ENCODE results near the gene CD300C. TPM values are rescaled to one million over a fixed set of nuclear protein-coding genes. Genes with fewer than 3 reads are reported as not detected.
"Not testable (repeated sequence)": the region's sequence is repeated elsewhere in the genome, so short reads cannot be mapped to it uniquely, and the experiment has no call there.

The CD300C gene
- total RNA-seq, 1 donor from 2014 or later = not detected

DNA sequence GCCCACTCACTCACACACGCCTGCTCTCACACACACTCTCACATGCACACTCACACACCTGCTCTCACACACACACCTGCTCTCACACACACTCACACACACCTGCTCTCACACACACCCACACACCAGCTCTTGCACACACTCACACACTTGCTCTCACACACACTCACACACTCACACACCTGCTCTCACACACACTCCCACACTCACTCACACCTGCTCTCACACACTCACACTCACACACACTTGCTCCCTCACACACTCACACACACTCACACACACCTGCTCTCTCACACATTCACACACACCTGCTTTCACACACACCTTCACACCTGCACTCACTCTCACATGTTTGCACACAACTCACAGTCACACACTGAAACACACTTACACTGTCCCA, 17.4 kb upstream of the CD300C start:
- no peak for DNase-seq (ENCODE audit: low read depth in 2 of 2)

DNA sequence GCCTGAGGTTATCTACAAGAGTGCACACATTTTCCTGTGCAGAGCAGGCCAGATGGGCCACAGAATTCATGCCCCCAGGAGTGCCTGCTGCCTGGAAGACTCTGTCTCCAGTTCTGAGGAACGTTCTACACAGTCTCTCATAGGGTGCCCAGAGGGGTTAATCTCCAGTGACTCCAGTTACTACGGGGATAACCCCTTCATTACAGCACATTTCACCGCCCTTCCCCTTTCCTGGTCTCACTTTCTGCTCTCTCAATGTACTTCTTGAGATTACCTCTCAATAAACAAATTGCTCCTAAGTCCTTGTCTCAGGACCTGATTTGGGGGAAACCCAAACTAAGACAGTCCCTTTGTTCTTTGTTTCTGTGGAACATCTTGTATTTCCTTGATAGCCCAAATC, 15.7 kb upstream of the CD300C start:
- no peak for DNase-seq (ENCODE audit: low read depth in 2 of 2)

DNA sequence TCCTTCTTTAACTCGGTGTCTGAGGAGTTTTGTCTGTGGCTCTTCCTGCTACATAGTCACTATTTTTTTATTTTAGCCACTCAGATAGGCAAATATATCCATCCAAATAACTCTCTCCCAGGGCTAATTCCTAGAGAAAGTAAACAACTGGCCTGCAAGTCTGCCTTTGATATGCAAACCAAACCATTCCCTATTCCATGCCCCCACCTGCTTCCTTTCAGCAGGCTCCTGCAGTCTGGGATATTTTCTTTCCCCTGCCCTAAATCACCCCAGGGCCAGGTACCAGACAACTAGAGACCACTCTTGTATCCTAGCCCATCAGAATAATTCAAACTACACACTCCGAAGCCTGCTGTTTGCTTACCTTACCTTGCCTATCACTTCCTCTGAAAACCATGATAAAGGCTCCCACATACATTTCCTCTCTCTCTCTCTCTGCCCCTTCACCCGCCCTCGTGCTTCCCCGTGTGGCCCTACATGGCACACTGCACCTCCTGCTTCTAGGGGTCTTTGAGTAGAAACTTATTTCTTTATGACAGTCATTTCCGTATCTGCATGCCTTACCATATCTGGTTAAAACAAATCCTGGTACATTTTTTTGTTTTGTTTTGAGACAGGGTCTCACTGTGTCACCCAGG, 13.1 kb upstream of the CD300C start:
- DNase-seq (ENCODE audit: low read depth in 2 of 2) = no peak

DNA sequence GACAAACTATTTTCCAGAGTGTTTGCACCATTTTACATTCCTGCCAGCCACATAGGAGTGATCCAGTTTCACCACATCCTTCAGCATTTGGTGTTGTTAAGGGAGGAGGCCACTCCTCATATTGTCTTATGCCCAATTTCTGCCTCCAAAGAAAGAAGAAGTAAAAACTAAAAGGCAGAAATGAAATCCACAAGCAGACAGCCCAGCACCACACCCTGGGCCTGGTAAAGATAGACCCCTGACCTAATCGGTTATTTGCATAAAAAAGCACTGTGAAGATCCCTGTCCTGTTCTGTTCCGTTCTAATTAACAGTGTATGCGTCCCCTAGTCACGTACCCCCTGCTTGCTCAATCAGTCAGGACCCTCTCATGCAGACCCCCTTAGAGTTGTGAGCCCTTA, 12.5 kb upstream of the CD300C start:
- not testable (repeated sequence) for DNase-seq (ENCODE audit: low read depth in 2 of 2)

DNA sequence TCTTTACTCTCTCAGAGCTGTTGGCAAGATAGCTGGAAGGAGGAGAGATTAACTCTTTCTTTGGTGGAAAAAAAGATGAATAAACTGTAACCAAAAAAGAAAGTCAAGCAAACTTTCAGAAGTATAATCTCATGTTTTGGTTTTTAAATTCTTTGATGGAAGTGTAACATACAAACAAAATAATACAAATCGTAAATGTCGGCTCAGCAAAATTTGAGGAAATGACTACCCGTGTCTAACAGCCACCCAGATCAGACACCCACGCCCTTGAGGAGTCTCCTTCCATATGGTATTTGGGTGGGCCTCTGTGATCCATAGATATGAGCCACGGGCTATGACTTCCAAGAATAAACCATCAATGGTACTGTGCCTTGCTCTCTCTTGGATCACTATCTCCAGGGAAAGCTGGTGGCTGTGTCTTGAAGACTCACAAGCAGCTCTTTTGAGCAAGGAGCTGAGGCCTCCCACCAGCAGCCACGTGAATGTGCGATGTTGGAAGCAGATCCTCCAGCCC, 9.6 kb upstream of the CD300C start:
- no peak for DNase-seq (ENCODE audit: low read depth in 2 of 2)

DNA sequence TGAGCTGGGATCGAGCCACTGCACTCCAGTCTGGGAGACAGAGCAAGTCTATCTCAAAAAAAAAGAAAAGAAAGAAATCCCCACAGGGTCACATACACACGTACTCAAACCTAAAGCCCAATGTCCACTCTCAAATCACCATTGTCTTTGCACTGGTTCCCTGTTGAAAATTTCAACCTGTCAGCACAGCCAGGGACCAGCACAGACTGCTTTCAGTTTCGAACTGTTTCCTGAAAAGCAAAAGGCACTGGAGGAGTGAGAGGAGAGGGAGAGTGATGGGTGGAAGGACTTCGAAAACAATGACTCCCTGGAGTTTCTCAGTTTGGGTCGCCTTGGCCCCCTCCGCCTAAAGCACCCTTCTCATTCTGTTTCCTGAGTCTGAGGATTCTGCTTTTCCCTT, 9.0 kb upstream of the CD300C start:
- DNase-seq (ENCODE audit: low read depth in 2 of 2) = no peak

DNA sequence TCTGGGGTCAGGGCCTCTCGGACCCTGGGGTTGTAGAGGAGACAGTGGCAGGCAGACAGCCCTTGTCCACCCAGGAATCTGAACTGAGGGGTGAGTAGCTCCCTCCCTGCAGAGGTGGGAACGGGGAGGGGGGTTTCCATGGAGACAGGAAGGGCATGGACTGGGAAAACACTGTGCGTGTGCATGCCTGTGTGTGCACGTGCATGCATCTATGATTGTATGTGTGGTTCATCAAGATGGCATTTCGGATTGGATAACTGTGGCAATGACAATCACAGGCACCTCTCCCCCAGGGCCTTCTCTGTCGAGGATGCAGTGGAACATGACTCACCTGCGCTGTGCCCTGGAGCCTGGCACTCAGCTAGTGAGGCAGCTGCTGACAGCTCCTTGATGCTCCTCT, 6.1 kb upstream of the CD300C start:
- no peak for DNase-seq (ENCODE audit: low read depth in 2 of 2)

DNA sequence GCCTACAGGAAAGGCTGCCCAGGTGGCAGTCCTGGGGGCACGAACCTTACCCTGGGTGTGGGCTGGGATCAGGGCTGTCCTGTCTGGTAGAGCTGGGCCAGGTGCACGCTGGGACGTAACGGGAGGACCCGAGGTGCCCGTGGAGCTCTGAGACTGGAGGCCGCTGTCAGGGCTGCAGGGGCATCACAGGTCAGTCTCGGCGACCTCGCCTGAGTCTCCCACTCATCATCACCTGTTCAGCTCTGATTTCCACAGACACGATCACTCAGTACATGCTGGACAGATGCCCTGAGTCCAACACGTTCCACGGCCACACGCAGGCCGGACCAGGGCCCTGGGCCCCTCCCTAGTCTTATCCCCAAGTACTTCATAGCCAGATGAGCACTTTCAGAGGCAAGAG, 4.7 kb upstream of the CD300C start:
- no peak for DNase-seq (ENCODE audit: low read depth in 2 of 2)

DNA sequence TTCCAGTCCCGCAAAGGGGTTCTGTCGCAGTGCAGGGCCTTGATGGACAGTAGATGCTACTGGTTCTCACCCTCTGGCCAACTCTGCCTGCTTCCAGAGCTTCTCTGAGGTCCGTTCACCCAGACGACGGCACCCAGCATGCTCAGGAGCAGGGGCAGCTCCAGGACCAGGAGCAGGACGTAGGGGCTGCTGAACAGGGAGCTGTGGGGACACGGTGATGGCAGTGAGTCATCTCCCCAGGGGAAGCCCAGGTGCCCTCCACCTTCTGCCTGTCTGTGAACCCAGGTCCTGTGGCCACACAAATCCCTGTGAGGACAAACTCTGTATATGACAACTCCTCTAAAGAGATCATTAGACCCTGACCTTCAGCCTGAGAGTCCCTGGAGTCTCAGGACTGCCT, 3.4 kb upstream of the CD300C start:
- DNase-seq (ENCODE audit: low read depth in 2 of 2) = no peak

DNA sequence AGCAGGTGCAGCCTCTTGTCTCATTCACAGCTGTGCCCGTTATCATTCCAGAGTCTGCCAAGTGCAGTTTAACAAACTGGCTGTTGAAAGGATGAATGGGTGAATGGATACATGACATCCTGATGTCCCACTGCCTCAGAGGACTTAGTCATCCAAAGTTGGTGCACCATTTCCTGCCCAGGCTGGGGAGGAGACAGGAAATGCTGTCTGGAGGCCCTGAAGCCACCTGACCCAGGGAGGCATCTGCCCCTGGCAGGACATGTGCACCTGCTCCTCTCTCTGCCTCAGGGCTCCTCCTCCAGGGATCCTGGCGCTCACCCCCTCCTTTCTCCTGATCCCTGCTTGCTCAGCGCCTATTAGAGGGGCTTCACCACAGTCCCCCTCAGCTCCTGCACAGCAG, 1.8 kb upstream of the CD300C start:
- DNase-seq (ENCODE audit: low read depth in 2 of 2) = no peak

DNA sequence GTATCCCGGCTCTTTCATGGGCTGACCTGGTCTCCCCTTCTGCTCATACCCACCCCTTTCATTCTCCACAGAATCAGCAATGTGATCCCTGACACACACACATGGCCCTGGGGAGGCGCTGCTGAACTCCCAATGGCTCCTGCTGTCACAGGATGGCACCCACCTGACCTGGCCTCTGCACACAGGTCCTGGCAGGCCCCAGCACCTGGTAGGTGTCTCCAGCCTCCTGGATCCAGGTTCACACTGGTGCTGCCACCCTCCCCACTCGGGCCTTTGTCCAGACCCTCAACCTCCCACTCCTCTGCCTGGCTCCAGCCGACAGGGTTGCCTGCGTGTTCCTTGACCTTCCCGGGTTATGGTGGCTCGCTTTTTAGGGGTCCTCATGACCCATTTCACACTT, 1.3 kb upstream of the CD300C start:
- no peak for DNase-seq (ENCODE audit: low read depth in 2 of 2)

DNA sequence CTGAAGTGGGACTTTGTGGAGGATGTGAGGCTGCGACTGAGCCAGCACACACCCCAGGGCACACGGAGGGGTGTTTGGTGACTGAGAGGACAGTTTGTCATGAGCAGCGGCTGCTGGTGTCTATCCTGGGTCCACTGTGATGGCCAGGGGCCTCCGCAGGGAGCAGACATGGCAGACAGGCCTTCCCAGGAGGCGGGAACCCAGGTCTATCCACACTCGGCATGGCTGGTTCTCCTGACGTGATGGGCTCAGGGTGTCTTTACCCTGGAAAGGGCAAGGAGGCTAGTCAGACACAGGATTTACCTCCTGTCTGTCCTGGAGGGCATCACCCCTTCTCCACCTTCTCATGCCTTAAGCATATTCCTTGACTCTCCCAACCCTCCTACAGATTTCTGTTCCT, 671 bp upstream of the CD300C start:
- no peak for DNase-seq (ENCODE audit: low read depth in 2 of 2)

DNA sequence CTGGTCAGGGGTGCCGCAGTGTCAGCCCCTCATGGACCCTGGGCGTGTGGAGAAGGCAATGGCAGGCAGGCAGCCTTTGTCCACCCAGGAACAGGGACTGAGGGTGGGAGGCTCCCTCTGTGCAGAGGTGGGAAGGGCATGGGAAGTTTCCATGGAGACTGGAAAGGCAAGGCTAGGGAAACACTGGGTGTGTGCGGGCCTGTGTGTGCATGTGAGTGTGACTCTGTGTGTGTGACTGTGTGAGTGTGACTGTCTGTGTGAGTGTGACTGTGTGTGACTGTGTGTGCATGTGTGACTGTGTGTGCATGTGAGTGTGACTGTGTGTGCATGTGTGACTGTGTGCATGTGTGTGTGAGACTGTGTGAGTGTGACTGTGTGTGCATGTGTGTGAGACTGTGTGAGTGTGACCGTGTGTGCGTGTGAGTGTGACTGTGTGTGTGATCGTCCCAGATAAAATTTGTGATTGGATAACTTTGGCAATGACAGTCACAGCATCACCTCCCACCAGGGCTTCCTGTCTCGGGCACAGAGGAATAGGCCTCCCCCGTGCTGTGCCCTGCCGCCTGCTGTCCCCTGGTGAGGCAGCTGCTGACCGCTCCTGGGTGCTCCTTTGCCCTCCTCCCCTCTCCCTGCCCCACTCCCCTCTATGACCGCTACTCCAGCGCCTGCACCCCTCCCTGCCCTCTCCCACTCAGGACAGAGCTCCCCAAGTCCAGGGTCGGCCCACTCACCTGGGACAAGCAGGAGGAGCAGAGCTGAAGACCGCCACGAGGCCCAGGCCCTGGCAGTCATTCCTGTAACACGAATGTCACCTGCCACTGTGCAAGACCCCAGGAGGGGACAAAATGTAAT, 698 bp downstream of the CD300C start:
- DNase-seq (ENCODE audit: low read depth in 2 of 2) = no peak

DNA sequence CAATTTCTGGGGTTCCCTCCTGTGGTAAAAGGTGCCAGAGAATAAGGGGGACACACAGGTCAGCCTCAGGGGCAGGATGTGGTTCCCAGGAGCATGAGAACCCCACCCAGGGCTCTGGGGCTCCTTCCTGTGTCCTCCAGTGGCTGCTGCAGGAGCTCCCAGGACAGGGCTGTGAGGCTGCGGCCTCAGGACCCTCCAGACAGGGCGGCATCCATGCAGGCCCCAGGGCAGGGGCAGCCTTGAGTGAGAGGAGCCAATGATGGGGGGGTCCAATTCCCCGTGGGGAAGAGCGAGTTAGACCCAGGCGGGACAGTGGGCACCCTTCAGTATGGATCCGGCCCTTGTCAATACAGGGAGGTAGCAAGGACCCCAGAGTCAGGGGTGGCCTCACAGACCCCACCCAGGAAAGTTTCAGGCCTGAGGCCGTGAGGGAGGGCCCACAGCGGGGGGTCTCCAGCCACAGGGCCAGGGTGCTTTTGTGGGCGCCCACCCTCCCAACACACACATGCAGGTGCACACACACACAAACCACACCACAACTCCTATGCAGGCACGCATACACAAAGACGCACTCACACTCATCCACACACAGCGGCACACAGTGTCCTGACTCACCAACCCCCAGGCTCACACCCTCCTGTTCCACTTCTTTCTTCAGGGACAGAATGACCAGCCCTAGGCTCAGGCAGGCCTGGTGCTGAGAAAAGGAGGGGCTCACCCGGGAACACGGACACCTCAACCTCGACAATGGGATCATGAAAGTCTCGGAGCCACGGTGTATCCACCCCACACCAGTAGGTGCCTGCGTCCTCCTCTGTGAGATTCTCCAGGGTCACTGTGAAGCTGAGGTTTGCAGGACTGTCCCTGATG, 1.8 kb downstream of the CD300C start:
- no peak for DNase-seq (ENCODE audit: low read depth in 2 of 2)

DNA sequence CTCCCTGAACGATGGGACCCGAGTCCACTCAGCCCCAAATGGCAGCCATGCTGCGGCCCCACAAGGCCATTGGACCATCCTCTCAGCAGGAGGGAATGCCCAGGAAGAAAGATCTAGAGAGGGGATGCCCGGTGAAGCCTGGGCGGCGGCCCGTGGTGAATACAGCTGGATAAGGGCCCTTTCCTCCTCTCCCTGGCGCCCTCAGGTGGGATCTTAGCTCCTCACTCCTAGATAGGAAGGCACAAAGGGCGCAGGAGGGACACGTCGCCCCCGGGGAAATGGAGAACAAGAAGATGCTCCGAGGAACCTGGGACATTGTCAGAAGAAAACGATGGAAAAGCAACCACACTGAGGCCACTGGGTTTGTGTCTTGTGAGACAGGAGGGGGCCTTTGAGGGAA, 2.5 kb downstream of the CD300C start:
- DNase-seq (ENCODE audit: low read depth in 2 of 2) = no peak

DNA sequence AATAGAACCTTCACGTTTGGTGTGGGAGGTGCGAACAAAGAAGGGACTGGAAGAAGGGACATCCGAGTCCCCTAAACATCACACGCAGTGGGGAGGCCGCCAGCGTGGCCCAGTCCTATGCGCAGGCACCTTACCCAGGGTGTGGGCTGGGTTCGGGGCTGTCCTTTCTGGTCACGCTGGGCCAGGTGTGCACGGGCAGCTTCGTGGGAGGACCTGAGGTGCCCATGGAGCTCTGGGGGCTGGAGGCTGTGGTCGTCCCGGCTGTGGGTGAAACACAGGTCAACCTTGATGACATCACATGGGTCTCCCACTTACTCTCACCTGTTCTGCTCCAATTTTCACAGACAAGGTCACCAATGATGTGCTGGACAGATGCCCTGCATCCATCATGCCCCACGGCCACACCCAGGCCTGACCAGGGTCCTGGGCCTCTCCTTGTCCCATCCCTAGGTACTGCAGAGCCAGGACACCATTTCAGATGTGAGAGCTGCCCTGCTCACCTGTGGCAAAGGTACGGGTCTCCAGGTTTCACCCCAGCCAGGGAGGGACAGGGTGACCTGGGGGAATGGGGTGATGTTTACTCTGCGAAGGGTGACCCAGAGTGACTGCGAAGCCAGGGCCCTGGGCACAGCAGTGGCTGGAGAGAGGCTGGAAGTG, 3.1 kb downstream of the CD300C start:
- no peak for DNase-seq (ENCODE audit: low read depth in 2 of 2)

DNA sequence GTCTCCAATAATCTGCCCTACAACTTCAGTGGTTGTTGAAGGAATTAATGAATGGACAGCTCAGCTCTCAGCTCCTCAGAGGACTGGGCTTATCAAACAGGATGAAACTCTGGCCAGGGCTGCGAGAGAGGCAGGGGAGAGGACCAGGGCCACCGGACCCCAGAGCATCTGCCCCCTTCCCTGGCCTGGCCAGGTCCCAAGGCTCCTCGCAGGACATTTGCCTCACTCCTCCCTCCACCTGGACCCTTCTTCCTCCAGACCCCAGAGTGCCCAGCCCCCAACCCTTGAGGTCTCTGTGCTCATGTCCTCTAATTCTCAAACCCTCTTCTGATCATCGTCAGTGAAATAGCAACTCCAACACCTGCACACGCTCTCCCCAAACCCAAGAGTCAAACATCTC, 3.7 kb downstream of the CD300C start:
- DNase-seq (ENCODE audit: low read depth in 2 of 2) = no peak

DNA sequence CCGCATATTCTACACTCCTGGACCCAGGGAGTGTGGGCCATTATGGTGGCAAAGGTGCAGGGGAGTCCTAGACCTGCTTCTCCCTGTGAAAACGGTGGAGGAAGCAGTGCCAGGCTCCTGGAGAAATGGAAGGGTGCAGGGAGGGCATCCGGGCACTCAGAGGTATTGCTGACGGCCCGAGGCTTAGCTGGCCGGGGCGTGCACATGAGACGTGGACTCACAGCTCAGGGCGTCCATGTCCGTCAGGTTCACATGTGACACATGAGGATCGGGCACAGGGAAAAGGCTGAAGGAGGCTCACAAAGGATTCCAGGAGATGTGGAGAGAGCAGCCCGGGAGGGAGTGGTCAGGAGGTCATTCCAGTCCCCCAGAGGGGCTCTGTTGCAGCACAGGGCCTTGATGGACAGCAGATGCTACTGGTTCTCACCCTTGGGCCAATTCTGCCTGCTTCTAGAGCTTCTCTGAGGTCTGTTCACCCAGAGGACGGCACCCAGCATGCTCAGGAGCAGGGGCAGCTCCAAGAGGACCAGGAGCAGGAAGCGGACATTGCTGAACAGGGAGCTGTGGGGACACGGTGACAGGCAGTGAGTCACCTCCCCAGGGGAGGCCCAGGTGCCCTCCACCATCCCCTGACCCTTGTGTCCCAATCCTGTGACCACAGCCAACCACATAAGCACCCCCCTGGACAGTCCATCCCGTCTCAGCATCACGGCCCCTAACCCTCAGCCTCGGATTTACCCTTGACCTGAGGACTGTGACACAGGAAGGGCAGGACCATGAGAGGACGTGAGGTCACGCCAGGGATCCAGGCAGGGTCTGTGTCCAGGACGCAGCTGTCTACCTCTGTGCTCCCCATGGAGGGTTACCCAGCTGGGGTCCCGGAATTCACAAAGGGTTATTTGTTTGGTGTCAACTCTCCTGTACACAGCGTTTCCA, 4.5 kb downstream of the CD300C start:
- no peak for DNase-seq (ENCODE audit: low read depth in 2 of 2)

DNA sequence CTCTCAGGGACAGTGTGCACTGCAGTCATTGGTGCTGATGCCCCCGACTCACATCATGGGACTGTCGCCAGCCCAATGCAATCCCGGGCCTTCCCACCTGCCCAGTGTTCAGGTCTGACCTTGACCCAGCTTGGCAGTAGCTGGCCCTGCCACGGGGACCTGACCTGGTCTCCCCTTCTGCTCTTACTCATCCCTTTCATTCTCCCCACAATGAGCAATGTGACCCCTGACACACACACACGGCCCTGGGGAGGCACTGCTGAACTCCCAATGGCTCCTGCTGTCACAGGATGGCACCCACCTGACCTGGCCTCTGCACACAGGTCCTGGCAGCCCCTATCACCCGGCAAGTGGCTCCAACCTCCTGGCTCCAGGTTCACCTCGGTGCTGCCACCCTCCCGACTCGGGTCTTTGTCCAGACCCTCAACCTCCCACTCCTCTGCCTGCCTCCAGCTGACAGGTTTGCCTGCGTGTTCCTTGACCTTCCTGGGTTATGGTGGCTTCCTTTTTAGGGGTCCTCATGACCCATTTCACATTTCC, 6.6 kb downstream of the CD300C start:
- DNase-seq (ENCODE audit: low read depth in 2 of 2) = no peak

DNA sequence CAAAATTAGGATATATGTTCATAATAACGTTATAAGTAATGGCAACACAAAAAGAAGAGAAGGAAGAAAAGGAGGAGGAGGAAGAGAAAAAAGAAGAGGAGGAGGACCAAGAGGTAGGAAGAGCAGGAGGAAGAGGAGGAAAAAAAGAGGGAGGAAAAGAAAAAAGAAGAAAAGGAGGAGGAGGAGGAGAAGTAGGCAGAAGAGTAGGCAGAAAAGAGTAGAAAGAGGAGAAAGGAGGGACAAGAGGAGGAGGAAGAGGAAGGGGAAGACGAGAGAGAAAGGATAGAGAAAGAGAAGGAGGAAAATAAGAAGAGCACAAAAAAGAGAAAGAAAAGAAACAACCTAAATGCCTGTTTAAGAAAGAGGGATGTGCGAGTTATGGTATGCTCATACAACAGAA, 9.0 kb downstream of the CD300C start:
- no peak for DNase-seq (ENCODE audit: low read depth in 2 of 2)

Measured in dermis microvascular lymphatic vessel endothelial cell (primary cell).